Natural killer cell (primary cell): ENCODE measurements around the gene CDH24. TPM values are rescaled to one million over a fixed set of nuclear protein-coding genes. Genes with fewer than 3 reads are reported as not detected.
"Not testable (repeated sequence)": the region's sequence is repeated elsewhere in the genome, so short reads cannot be mapped to it uniquely, and the experiment has no call there.

Source experiments
- ATAC-seq, 3 donors: fragments of 150-1000 bp in 2 of 3; fragments of 200-7000 bp in 1 of 3; cut with Tn5 transposase; 1 replicate in 1 of 3; 2 replicates in 2 of 3; pipeline ENCODE4 v1.10.0; 2021; ENCODE audit warnings: mild to moderate bottlenecking in 2 of 3, moderate library complexity in 2 of 3
- DNase-seq, 2 donors: peaks; one replicate each; pipeline versions ENCODE4 v3.0.0 to v3.0.0-alpha.2; 2013 to 2021; ENCODE audit warnings: mixed read lengths in 1 of 2
- H3K27ac ChIP-seq: one replicate; pipeline ENCODE4 v1.5.1; 2013; ENCODE audit warnings: mild to moderate bottlenecking, low read length
- H3K27me3 ChIP-seq: one replicate; pipeline ENCODE4 v1.6.1; 2013; ENCODE audit warnings: low read length; ENCODE audit not compliant: control insufficient read depth, insufficient read depth
- H3K36me3 ChIP-seq: one replicate; pipeline ENCODE4 v1.6.1; 2013; ENCODE audit warnings: low read length; ENCODE audit not compliant: control insufficient read depth, insufficient read depth
- H3K4me1 ChIP-seq: one replicate; pipeline ENCODE4 v1.6.1; 2013; ENCODE audit warnings: low read length; ENCODE audit not compliant: control insufficient read depth, insufficient read depth
- H3K4me3 ChIP-seq: one replicate; pipeline ENCODE4 v1.5.1; 2013; ENCODE audit warnings: low read length
- H3K9me3 ChIP-seq: one replicate; pipeline ENCODE4 v1.6.1; 2013; ENCODE audit warnings: low read length; ENCODE audit not compliant: control insufficient read depth, insufficient read depth
- H3K27ac Mint-ChIP-seq, 2 donors: one replicate each; pipeline ENCODE4 v1.8.0; 2022; ENCODE audit warnings: mild to moderate bottlenecking in 2 of 2, mixed read lengths in 2 of 2, moderate library complexity in 1 of 2
- H3K27me3 Mint-ChIP-seq, 2 donors: one replicate each; pipeline ENCODE4 v1.8.0; 2022; ENCODE audit warnings: low read depth in 2 of 2, mixed read lengths in 2 of 2
- H3K36me3 Mint-ChIP-seq: one replicate; pipeline ENCODE4 v1.8.0; 2022; ENCODE audit warnings: mixed read lengths
- H3K4me1 Mint-ChIP-seq, 2 donors: one replicate each; pipeline ENCODE4 v1.8.0; 2022; ENCODE audit warnings: mixed read lengths in 2 of 2
- H3K4me3 Mint-ChIP-seq: one replicate; pipeline ENCODE4 v1.8.0; 2022; ENCODE audit warnings: mild to moderate bottlenecking, moderate library complexity, mixed read lengths
- H3K9me3 Mint-ChIP-seq, 2 donors: one replicate each; pipeline ENCODE4 v1.8.0; 2022; ENCODE audit warnings: mixed read lengths in 2 of 2
- WGBS: methylation state at CpG from one replicate; pipeline ENCODE4 v1.1.7; 2013; ENCODE audit warnings: missing lambda C conversion rate; ENCODE audit not compliant: insufficient coverage; 5-methylcytosine and 5-hydroxymethylcytosine counted together
- intact Hi-C: fragments of 100-400 bp; cut with micrococcal nuclease; formaldehyde crosslinking; loops from one replicate; pipeline ENCODE4 v1.14.2; 2022
- total RNA-seq, 4 donors: library from RNA; stranded (reverse); fragments of 120-200 nt in 1 of 4; gene quantifications; one replicate each; pipeline versions ENCODE4 v1.2.3 to v1.2.4, GENCODE V29; 2013 to 2022
- TF ChIP-seq, protein P1 (sequence below): fragments of 200-600 bp; IDR thresholded peaks from one replicate; pipeline ENCODE4 v1.8.0; 2022; ENCODE audit warnings: antibody characterized with exemption

The CDH24 gene
- total RNA-seq, 3 donors from 2014 or later (not counting 1 experiment from before 2014, with no cell fraction given), result 1.9 to 4.9 (median 2.8) TPM

DNA sequence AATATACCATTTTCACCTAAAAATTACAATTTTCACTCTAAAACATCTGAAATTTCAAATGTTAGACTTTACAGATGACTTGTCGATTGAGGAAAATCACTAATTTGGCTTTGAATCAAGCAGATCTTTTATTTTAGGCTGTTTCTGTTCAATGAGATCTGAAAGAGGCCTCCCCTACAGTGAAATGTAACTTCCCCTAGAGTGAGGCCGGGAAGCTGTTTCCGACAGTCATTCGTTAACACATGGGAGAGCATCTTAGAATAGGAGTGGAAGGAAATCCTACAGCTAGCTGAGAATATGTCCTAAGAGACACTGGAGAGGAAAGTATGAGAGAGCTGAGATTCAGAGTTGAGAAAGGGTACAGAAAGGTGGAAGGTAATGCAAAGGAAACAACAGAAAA lies 41.7 kb downstream of the CDH24 start:
- no peak for ATAC-seq
- H3K27me3 Mint-ChIP-seq, result no peaks in the 10 kb centered on the region
- H3K9me3 Mint-ChIP-seq, result no peaks in the 10 kb centered on the region
- Histone ChIP-seq H3K4me3 (no peak overlapping the region), H3K36me3 (no peaks in the 10 kb centered on the region), H3K27me3 (no peaks in the 10 kb centered on the region), H3K4me1 (no peaks in the 10 kb centered on the region), H3K9me3 (no peaks in the 10 kb centered on the region), H3K27ac (no peak overlapping the region)
- TF ChIP-seq, protein P1, sequence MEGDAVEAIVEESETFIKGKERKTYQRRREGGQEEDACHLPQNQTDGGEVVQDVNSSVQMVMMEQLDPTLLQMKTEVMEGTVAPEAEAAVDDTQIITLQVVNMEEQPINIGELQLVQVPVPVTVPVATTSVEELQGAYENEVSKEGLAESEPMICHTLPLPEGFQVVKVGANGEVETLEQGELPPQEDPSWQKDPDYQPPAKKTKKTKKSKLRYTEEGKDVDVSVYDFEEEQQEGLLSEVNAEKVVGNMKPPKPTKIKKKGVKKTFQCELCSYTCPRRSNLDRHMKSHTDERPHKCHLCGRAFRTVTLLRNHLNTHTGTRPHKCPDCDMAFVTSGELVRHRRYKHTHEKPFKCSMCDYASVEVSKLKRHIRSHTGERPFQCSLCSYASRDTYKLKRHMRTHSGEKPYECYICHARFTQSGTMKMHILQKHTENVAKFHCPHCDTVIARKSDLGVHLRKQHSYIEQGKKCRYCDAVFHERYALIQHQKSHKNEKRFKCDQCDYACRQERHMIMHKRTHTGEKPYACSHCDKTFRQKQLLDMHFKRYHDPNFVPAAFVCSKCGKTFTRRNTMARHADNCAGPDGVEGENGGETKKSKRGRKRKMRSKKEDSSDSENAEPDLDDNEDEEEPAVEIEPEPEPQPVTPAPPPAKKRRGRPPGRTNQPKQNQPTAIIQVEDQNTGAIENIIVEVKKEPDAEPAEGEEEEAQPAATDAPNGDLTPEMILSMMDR, result no peak
- H3K27ac Mint-ChIP-seq, result no peak overlapping the region
- DNase-seq, result no peak
- no peak overlapping the region for H3K4me3 Mint-ChIP-seq
- WGBS, result 76% methylated on average over 4 of the region's 4 CpGs
- no peaks in the 10 kb centered on the region for H3K36me3 Mint-ChIP-seq
- no peaks in the 10 kb centered on the region for H3K4me1 Mint-ChIP-seq
- intact Hi-C loops, result no loop called here

DNA sequence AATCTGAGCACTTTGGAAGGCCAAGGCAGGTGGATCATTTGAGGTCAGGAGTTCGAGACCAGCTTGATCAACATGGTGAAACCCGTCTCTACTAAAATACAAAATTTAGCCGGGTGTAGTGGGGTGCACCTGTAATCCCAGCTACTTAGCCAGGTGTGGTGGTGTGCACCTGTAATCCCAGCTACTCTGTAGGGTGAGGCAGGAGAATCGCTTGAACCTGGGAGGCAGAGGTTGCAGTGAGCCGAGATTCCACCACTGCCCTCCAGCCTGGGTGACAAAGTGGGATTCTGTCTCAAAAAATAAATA lies 43.6 kb downstream of the CDH24 start:
- H3K9me3 ChIP-seq, H3K36me3 Mint-ChIP-seq, H3K27ac Mint-ChIP-seq, H3K4me3 Mint-ChIP-seq, H3K27me3 Mint-ChIP-seq, ATAC-seq, DNase-seq, H3K27ac ChIP-seq, H3K36me3 ChIP-seq, H3K9me3 Mint-ChIP-seq, H3K4me1 ChIP-seq, intact Hi-C loops, H3K4me3 ChIP-seq, H3K27me3 ChIP-seq: not testable (repeated sequence)
- 95% methylated on average over 4 of the region's 5 CpGs for WGBS
- H3K4me1 Mint-ChIP-seq, result peaks cover 10 to 19% of the 10 kb centered on the region in 2 donors

DNA sequence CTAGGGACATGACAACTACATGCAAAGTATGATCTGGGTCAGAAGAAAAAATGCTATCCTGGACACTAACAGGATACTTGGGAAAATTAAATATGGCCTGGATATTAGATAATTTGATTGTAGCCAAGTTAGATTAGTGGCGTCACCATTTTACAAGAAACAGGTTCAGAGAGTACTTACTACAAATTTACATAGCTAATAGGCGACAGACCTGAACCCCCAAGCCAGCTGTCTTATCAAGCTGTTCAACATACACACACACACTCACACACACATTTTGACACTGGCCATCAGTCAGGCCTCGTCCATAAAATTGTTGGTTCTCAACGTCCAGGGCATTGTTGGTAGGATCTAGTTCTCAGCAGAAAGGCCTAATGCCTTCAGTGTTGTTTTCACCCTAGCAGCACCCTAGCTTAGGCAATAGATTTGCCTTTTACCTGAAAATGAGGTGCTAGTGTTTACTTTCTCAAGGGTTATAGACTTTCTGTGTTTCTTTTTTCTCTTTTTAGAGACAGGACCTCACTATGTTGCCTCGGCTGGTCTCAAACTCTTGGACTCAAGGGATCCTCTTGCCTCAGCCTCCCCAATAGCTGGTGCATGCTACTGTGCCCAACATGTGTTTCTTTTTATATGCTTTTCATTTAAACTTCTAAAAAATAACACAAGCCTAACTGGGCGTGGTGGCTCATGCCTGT lies 44.1 kb downstream of the CDH24 start:
- H3K36me3 Mint-ChIP-seq, result no peaks in the 10 kb centered on the region
- intact Hi-C loops, result no loop called here
- DNase-seq, result no peak
- no peaks in the 10 kb centered on the region for H3K36me3 ChIP-seq
- no peaks in the 10 kb centered on the region for H3K27me3 ChIP-seq
- ATAC-seq, result no peak
- no peak overlapping the region for H3K27ac ChIP-seq
- H3K27me3 Mint-ChIP-seq, result no peaks in the 10 kb centered on the region
- H3K4me3 Mint-ChIP-seq, result no peak overlapping the region
- peaks cover 7% of the 10 kb centered on the region for H3K4me1 ChIP-seq
- H3K9me3 ChIP-seq, result no peaks in the 10 kb centered on the region
- no peaks in the 10 kb centered on the region for H3K9me3 Mint-ChIP-seq
- peak overlapping the region in 1 of 2 donors; percentile 29 for H3K27ac Mint-ChIP-seq
- TF ChIP-seq, protein P1, result no peak
- peaks cover 13 to 22% of the 10 kb centered on the region in 2 donors for H3K4me1 Mint-ChIP-seq
- no peak overlapping the region for H3K4me3 ChIP-seq
- WGBS, result 95% methylated on average over 6 of the region's 6 CpGs

DNA sequence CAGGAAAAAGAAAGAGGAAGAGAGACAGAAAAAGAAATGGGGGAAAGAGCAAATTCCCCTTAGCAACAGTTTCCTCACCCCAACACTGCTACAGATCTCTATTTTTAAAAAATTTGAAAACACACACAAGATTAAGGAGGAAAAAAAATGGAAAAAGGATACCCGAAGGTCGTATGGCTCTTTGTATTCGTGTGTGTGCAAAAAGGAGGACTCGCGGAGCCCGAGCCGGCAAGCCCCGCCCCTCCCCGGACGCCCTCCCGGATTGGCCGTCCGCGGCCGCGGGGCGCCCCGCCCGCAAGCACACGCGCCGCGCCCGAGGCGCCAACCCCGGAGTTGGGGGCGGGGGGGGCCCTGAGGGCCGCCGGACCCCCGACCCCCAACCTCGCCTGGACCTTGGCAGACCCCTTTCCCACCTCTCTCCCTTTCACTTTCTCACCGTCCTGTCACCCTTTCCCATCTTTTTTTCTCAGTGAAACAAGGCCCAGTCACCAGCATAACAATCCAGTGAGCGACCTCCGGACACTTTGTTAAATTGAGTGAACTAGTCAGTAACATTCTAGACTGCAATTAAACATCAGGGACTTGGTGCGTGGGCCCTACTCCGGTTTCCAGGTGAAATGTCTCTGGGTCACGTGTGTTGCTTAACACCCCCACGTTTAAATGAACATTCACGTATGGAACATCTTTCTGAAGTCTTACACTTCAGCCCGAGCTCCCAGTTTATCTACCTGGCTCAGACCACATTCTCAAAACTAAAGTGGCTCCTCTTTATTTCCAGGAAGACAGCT lies 47.2 kb downstream of the CDH24 start, which contains the start of gene C14orf93:
Gene C14orf93 (minus strand): TSS at position 205 of the 788 bp plus-strand sequence. CDS start 11,120 bp downstream, outside the sequence.
- DNase-seq (peak; percentile 73 to 85), ATAC-seq (peak; percentile 32 to 35 (median 34))
- Mint-ChIP-seq H3K9me3 (no peaks in the 10 kb centered on the region), H3K27ac (peak within 1 kb of the TSS; percentile 97 to 98), H3K4me1 (peaks cover 30 to 38% of the 10 kb centered on the region in 2 donors), H3K36me3 (no peaks in the 10 kb centered on the region), H3K27me3 (no peaks in the 10 kb centered on the region), H3K4me3 (peak within 1 kb of the TSS; percentile 95)
- no peaks in the 10 kb centered on the region for H3K36me3 ChIP-seq
- intact Hi-C loops, result loop anchor here (5.0 kb wide), 1 partner anchor 47 kb away; the partner anchor contains the start of gene CDH24
- peak within 1 kb of the TSS; percentile 66 for H3K4me3 ChIP-seq
- TF ChIP-seq, protein P1, result no peak
- peaks cover 23% of the 10 kb centered on the region for H3K4me1 ChIP-seq
- 4% methylated on average over 40 of the region's 40 CpGs for WGBS
- H3K9me3 ChIP-seq, result no peaks in the 10 kb centered on the region
- peak within 1 kb of the TSS; percentile 66 for H3K27ac ChIP-seq
- H3K27me3 ChIP-seq, result no peaks in the 10 kb centered on the region
